HG02970 (cell line): ENCODE measurements around the gene TNNC2.
"Not testable (repeated sequence)": the region's sequence is repeated elsewhere in the genome, so short reads cannot be mapped to it uniquely, and the experiment has no call there.

ENCODE experiments used
- ATAC-seq: cut with Tn5 transposase; IDR thresholded peaks from one replicate; pipeline ENCODE4 v1.9.1; 2021; ENCODE audit warnings: mild to moderate bottlenecking, moderate library complexity, moderate number of reproducible peaks; ENCODE audit not compliant: unreplicated experiment, low FRiP score

TNNC2 gene

GRCh38 chr20:45848969-45849582 is 22.0 kb upstream of the TNNC2 start:
- ATAC-seq, result no peak

DNA sequence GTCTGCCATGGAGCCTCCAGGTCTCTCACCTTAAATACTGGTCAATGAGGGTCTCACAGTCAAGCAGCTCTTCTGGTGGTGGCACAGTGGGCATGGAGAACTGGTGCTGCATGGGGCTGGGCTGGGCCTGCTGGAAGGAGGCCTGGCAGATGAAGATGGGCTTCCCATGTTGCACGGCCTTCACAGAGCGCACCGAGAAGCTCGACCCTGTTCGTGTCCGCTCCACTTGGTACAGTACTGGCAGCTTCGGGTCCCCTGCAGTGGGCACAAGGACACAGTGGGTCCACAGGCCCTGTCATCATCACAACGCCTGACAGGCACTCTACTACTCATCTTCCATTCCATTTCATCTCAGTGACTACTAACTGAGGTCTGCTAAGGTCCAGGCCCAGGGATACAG is 21.3 kb upstream of the TNNC2 start:
- ATAC-seq, result no peak

DNA sequence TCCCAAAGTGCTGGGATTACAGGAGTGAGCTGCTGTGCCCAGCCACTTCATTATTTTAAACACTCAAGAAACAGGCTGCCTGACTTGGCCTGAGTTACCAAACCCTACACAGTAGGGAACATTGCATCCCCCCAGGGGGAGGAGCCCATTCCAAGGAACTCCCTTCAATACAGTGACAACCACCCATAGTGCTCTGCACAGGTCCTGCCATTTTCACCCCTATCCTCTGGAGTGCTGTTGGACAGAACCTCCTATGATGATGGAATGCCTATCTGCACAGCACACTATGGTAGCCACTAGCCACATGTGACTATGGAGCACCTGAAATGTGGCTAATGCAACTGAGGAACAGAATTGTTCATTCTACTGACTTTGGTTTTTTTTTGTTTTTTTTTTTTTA is 18.3 kb upstream of the TNNC2 start:
- ATAC-seq, result no peak

DNA sequence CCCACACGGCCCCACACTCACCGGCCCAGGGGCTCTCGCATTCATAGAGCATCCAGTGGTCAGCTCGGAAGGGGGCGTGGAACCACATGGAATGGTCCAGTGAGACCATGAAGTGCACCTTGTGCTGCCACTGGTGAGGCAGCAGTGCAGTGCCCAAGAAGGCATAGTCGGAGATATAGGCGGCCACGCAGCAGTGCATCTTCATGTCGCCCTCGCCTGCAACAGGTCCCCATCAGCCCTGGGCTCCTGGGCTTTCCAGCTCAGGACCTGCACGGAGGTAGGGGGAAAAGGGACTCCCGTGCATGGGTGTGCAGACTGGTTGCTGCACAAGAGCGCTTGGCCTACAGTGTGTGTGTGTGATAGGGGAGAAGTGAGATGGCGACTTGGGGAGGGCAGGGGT is 16.4 kb upstream of the TNNC2 start:
- no peak for ATAC-seq

DNA sequence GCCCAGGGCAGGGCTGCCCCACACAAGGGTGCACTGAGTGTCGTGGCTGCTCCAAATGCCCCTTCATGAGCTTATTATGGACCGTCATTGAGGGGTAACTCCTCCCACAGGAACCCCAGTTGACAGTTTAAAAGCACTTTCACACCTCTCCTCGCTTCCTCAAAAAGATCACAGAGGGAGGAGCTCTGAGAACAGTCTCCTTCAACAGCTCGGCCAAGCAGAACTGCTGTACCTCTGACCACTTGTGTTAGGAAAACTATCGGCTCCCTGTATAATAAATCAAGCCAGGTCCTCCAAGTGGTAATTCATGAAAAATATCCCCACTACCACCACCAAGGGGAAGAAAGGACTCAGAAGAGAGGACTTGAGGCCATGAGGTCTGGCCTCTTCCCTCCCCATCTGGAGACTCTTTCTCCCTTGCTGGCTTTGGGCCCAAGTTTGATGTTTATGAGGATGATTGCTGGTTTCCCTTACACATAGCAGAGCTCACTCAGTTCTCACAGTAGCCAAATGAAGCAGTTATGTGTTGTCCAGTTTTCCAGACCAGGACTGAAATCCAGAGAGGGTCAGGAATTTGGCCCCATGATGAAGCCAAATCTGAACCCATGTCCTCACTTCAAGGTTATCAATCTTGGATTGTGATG is 15.2 kb upstream of the TNNC2 start:
- ATAC-seq, result no peak

- ATAC-seq, result no peak
Observed at GRCh38 chr20:45841407-45842129, 14.5 kb upstream of the TNNC2 start.

DNA sequence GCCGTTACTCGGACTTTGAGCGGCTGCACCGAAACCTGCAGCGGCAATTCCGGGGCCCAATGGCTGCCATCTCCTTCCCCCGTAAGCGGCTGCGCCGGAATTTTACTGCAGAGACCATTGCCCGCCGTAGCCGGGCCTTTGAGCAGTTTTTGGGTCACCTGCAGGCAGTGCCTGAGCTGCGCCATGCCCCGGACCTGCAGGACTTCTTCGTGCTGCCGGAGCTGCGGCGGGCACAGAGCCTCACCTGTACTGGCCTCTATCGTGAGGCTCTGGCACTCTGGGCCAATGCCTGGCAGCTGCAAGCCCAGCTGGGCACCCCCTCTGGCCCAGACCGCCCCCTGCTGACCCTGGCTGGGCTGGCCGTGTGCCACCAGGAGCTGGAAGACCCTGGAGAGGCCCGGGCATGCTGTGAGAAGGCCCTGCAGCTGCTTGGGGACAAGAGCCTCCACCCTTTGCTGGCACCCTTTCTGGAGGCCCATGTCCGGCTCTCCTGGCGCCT is 13.6 kb upstream of the TNNC2 start:
- ATAC-seq, result no peak

- ATAC-seq, result no peak
Observed at GRCh38 chr20:45836841-45837240, 9.7 kb upstream of the TNNC2 start.

- ATAC-seq, result no peak
Observed at GRCh38 chr20:45835825-45836224, 8.7 kb upstream of the TNNC2 start.

DNA sequence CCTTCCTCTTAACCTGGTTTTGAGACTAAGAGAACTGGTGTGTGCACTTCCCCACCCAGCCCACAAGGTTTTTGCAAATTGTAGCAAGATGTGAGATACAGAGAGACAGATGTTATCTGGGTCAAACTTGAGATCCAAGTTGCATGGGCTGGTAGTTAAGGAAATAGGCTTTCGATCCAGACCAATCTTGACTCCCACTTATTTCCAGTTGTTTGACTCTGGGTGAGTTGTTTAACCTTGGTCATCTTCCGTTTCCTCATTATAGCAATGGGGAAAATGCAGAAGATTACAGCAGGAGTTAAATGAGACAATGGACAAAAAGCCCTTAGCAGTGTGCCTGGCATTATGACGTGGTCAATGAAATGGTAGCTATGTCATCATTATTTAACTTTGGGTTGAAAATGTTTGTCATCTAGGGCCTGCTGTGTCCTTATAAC is 8.2 kb upstream of the TNNC2 start:
- ATAC-seq, result no peak

DNA sequence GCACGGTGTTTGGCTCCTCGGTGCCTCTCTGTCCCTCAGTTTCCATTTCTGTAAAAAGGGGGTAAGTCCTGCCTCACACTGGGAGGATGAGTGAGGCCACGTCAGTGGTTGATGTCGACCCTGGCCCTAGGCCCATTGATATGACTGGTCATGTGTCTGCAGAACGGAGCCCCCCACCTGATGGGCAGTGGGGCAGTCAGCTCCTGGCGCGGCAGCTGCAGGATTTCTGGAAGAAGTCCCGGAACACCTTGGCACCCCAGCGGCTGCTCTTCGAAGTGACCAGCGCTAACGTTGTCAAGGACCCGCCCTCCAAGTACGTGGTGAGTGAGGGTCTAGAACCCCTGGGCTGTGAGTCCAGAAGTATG is 7.7 kb upstream of the TNNC2 start:
- no peak for ATAC-seq

DNA sequence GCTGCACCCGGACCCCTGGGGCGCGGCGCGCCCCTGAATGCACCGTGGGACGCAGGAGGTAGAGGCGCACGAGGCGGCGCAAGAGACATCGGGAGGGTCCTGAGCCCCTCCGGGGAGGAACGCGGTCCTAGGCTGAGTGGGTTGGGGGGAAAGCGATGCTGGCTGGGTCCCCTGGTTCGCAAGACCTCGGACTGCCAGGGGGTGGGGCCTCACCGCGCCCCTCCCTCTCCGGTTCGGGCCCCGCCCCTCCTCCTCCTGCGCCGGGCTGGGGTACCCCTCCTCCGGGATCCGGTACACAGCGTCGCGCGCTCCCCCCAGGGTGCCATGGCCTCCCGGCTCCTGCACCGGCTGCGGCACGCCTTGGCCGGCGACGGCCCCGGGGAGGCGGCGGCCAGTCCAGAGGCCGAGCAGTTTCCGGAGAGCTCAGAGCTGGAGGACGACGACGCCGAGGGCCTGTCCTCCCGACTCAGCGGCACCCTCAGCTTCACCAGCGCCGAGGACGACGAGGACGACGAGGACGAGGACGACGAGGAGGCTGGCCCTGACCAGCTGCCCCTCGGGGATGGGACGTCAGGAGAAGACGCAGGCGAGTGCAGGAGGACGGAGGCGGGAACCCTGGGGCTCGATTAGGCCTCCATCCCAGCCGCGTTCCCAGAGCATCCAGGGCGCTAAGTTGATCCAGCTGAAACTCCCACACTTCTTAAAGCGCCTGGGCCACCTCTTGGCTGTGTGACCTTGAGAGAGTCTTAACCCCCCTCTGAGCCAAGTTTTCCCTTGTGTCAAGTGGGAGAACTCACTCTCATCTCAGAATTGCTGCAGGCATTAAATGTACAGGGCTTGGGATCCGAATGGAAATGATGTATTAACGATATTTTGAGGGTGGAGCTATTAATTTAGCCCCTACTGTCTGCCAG is 7.0 kb upstream of the TNNC2 start:
- ATAC-seq, result no peak

DNA sequence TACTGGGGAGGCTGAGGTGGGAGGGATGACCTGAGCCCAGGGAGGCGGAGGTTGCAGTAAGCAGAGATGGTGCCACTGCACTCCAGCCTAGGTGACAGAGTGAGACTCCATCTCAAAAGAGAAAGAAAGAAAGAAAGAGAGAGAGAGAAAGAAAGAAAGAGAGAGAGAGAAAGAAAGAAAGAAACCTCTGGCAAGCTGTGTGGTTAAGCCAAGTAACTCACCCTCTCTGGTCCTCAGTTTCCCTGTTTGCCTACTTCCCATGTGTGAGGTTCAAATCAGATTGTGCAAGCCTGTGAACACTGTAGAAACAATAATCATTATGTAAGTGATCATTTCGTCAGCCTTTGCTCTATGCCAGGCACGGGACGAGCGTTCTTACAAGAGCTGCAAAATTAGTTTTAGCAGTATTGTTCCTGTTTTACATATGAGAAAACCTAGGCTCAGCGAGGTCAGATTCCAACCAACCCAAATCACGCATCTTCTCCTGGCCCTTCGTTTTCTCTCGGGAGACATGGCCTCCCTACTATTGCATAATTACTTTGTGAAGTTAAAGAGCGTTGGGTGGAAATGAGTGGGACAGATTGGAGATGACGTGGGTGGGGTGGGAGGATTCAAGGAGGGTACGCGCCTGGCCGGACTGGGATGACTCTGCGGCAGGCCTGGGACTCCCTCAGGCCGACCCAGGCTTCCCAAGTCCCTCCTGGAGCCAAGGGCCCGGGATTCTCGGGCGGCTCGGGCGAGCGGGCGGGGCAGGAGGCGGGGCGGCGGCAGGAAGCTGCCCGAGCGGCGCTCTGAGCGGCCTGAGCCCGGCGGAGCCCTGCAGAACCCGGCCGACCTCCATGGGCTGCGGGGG is 6.1 kb upstream of the TNNC2 start, which contains the start of gene SNX21:
SNX21 (plus strand) TSS at position 770 of the 853 bp plus-strand sequence. CDS start 121 bp downstream, outside the sequence.
- ATAC-seq, result no peak

DNA sequence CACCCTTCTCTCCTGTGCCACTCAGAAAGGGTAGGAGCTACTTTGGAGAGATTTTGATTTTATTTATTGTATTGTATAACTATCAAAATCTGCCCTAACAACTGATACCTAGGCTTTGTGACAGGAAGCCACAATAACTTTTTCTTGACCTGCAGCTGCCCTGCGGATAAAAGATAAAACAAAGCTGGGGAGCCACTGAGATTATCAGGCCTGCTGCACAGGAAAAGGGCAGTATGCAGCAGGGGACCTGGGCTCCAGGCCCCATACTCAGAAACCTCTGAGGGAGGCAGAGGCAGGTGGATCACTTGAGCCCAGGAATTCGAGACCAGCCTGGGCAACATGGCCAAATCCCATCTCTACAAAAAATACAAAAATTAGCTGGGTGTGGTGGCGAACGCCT is 5.5 kb upstream of the TNNC2 start:
- no peak for ATAC-seq

GRCh38 chr20:45829673-45830106 is 2.6 kb upstream of the TNNC2 start:
- ATAC-seq, result not testable (repeated sequence)

GRCh38 chr20:45828589-45828988 is 1.5 kb upstream of the TNNC2 start:
- ATAC-seq, result no peak

- no peak for ATAC-seq
Observed at GRCh38 chr20:45827712-45828111, 600 bp upstream of the TNNC2 start.

DNA sequence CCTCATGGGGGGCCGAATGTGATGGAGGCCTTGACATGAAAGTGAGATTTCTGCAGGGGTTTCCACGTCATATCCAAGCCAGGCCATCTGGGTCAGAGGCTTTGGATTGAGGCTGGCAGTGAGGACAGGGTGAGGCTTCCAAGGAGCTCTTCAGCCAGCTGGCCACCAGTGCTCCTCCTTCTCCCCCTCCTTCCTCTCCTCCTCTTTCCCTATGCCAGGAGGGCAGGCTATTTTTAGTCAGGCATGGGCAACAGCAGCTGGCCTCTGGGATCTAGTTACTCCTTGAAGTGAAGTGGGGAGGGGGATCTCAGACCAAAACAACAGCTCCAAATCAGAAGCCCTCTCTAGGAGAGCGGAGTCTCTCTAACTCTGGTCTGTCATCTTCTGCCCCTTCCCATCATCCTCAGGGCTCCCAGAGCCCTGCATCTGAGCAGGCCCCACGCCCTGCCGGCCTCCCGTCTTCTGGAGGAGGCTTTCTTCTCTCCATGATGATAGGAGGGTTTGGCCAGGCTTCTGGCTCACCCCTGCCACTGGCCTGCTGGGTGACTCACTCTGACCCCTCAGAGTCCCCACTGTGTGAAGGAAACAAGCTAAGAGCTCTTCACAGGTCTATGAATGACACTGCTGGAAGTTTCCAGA is 612 bp downstream of the TNNC2 start:
- no peak for ATAC-seq
